ENCODE results near the gene EDRF1. TPM values are rescaled to one million over a fixed set of nuclear protein-coding genes. Genes with fewer than 3 reads are reported as not detected.

Gene EDRF1
- total RNA-seq, 3 donors from 2014 or later (not counting 1 experiment from before 2014, with no cell fraction given): 40.6 to 66.2 (median 57.5) TPM

GRCh38 chr10:125721035-125721434, 1.5 kb downstream of the EDRF1 start:
- Histone ChIP-seq H3K4me3 (ENCODE audit: low read length) (no peak overlapping the region), H3K27me3 (ENCODE audit: control insufficient read depth, insufficient read depth, low read length) (no peaks in the 10 kb centered on the region), H3K27ac (ENCODE audit: low read length) (no peak overlapping the region), H3K36me3 (ENCODE audit: control insufficient read depth, insufficient read depth, low read length) (peaks cover 46% of the 10 kb centered on the region), H3K4me1 (ENCODE audit: control insufficient read depth, insufficient read depth, low read length) (peaks cover 23% of the 10 kb centered on the region), H3K9me3 (ENCODE audit: control insufficient read depth, insufficient read depth, low read length) (no peaks in the 10 kb centered on the region)
- Mint-ChIP-seq H3K4me1 (peaks cover 12 to 30% of the 10 kb centered on the region in 2 donors), H3K4me3 (peak overlapping the region; percentile 97), H3K36me3 (peaks cover 22% of the 10 kb centered on the region), H3K9me3 (no peaks in the 10 kb centered on the region), H3K27me3 (ENCODE audit: low read depth in 2 of 2) (no peaks in the 10 kb centered on the region), H3K27ac (peak overlapping the region in 1 of 2 donors; percentile 57)
- DNase-seq (no peak), ATAC-seq (no peak)
- 84% methylated on average over 6 of the region's 6 CpGs for WGBS (ENCODE audit: insufficient coverage)
- TF ChIP-seq CTCF (IDR thresholded peaks at IDR 0.05): no peak
- intact Hi-C loops (cut with micrococcal nuclease): no loop called here

GRCh38 chr10:125722811-125723210, 3.3 kb downstream of the EDRF1 start:
- Histone ChIP-seq H3K27ac (ENCODE audit: low read length) (no peak overlapping the region), H3K36me3 (ENCODE audit: control insufficient read depth, insufficient read depth, low read length) (peaks cover 64% of the 10 kb centered on the region), H3K4me3 (ENCODE audit: low read length) (no peak overlapping the region), H3K9me3 (ENCODE audit: control insufficient read depth, insufficient read depth, low read length) (no peaks in the 10 kb centered on the region), H3K27me3 (ENCODE audit: control insufficient read depth, insufficient read depth, low read length) (no peaks in the 10 kb centered on the region), H3K4me1 (ENCODE audit: control insufficient read depth, insufficient read depth, low read length) (peaks cover 19% of the 10 kb centered on the region)
- ATAC-seq (no peak), DNase-seq (no peak)
- peaks cover 30% of the 10 kb centered on the region for H3K36me3 Mint-ChIP-seq
- H3K4me3 Mint-ChIP-seq: no peak overlapping the region
- H3K4me1 Mint-ChIP-seq: peaks cover 12 to 30% of the 10 kb centered on the region in 2 donors
- intact Hi-C loops (cut with micrococcal nuclease): no loop called here
- WGBS (ENCODE audit: insufficient coverage): 100% methylated on average over 1 of the region's 1 CpG
- no peak overlapping the region for H3K27ac Mint-ChIP-seq
- H3K27me3 Mint-ChIP-seq (ENCODE audit: low read depth in 2 of 2): no peaks in the 10 kb centered on the region
- H3K9me3 Mint-ChIP-seq: no peaks in the 10 kb centered on the region
- no peak for TF ChIP-seq CTCF (IDR thresholded peaks at IDR 0.05)

GRCh38 chr10:125726914-125727313, 7.4 kb downstream of the EDRF1 start:
- peaks cover 95% of the 10 kb centered on the region for H3K36me3 ChIP-seq (ENCODE audit: control insufficient read depth, insufficient read depth, low read length)
- 99% methylated on average over 7 of the region's 7 CpGs for WGBS (ENCODE audit: insufficient coverage)
- no peaks in the 10 kb centered on the region for H3K9me3 Mint-ChIP-seq
- no peak overlapping the region for H3K4me3 ChIP-seq (ENCODE audit: low read length)
- no peaks in the 10 kb centered on the region for H3K27me3 Mint-ChIP-seq (ENCODE audit: low read depth in 2 of 2)
- intact Hi-C loops (cut with micrococcal nuclease): no loop called here
- no peak for TF ChIP-seq CTCF (IDR thresholded peaks at IDR 0.05)
- H3K27ac ChIP-seq (ENCODE audit: low read length): no peak overlapping the region
- H3K9me3 ChIP-seq (ENCODE audit: control insufficient read depth, insufficient read depth, low read length): no peaks in the 10 kb centered on the region
- no peaks in the 10 kb centered on the region for H3K4me1 ChIP-seq (ENCODE audit: control insufficient read depth, insufficient read depth, low read length)
- no peak overlapping the region for H3K4me3 Mint-ChIP-seq
- peaks cover 45% of the 10 kb centered on the region for H3K36me3 Mint-ChIP-seq
- H3K27me3 ChIP-seq (ENCODE audit: control insufficient read depth, insufficient read depth, low read length): no peaks in the 10 kb centered on the region
- DNase-seq: no peak
- peaks cover 0 to 10% of the 10 kb centered on the region in 2 donors for H3K4me1 Mint-ChIP-seq
- H3K27ac Mint-ChIP-seq: no peak overlapping the region
- no peak for ATAC-seq

- Histone ChIP-seq H3K36me3 (ENCODE audit: control insufficient read depth, insufficient read depth, low read length) (peaks cover 94% of the 10 kb centered on the region), H3K27me3 (ENCODE audit: control insufficient read depth, insufficient read depth, low read length) (no peaks in the 10 kb centered on the region), H3K9me3 (ENCODE audit: control insufficient read depth, insufficient read depth, low read length) (no peaks in the 10 kb centered on the region), H3K4me1 (ENCODE audit: control insufficient read depth, insufficient read depth, low read length) (no peaks in the 10 kb centered on the region), H3K4me3 (ENCODE audit: low read length) (no peak overlapping the region), H3K27ac (ENCODE audit: low read length) (no peak overlapping the region)
- TF ChIP-seq CTCF (IDR thresholded peaks at IDR 0.05): no peak
- Mint-ChIP-seq H3K27me3 (ENCODE audit: low read depth in 2 of 2) (no peaks in the 10 kb centered on the region), H3K4me3 (no peak overlapping the region), H3K36me3 (peaks cover 45% of the 10 kb centered on the region), H3K9me3 (no peaks in the 10 kb centered on the region), H3K4me1 (peaks cover 0 to 15% of the 10 kb centered on the region in 2 donors), H3K27ac (no peak overlapping the region)
- intact Hi-C loops (cut with micrococcal nuclease): no loop called here
- no peak for ATAC-seq
- 50% methylated on average over 2 of the region's 3 CpGs for WGBS (ENCODE audit: insufficient coverage)
- DNase-seq: no peak
Measured at GRCh38 chr10:125727436-125727835, 7.9 kb downstream of the EDRF1 start.

Measured in natural killer cell (primary cell).